NCI-H82 treated with DMSO at 0.1 percent for 48 hours (cell line): ENCODE results near the gene NDRG4.

Source experiments
- DNase-seq: peaks from one replicate; lab custom pipeline; 2025; ENCODE audit not compliant: unreplicated experiment; lab: John Stamatoyannopoulos, UW

Gene NDRG4

DNA sequence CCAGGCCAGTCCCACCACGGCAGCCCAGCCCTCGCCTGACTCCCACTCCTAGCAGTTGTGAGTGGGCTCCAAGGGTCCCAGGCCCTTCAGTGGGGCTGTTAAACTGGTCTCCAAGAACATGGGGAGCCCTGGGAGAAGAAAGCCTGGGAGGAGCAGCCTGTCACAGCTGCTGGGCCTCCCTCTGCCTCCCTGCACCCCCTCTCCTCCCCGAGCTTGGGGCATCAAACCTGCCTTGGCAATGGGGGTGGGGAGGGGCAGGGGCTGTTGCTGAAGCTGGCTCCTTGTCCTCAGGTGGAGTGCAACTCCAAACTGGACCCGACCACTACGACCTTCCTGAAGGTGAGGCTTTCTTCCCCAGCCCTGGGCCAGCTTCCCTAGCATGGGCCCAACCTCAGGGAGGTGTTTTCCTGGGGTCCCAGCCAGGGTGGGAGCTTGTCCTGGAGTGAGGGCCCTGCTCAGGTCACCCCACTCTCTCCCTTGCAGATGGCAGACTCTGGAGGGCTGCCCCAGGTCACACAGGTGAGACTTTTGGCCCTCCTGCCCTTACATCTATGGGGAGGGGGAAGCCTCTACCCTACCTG is 8.8 kb downstream of the NDRG4 start:
- no peak for DNase-seq

DNA sequence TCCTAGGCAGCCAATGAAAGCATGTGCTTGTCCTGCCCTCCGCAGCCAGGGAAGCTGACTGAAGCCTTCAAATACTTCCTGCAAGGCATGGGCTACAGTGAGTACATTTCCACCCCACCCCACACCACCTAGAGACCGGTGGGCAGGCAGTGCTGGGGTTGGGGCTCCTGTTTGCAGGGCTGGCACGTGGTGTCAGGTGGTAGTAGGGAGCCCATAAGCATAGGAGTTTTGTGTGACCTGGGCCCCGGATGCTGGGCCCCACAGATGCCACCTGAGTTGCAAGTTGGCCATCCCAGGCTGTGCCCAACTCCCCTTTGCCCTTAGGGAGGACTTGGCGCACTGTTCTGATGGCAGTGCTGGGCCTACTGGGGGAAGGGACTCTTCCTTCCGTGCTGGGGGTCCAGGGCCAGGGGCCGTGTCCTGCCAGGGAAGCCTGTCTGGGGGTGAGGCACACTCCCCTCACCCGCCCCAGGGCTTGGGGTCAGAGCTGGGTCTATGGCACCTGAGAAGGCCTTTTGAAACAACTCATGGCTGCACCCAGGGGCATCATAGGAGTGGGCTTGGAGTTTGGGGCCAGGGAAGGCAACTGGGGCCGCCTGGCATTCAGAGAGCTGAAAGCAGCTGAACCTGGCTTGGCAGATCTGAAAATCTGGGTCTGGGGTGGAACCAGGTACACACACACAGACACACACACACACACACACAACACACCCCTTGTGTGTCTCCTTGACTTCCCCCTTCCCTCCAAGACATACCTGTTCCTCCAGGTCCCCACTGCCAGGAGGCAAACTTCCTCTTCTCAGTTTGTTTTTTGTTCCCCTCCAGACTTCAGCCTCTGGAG is 9.5 kb downstream of the NDRG4 start:
- DNase-seq = no peak

DNA sequence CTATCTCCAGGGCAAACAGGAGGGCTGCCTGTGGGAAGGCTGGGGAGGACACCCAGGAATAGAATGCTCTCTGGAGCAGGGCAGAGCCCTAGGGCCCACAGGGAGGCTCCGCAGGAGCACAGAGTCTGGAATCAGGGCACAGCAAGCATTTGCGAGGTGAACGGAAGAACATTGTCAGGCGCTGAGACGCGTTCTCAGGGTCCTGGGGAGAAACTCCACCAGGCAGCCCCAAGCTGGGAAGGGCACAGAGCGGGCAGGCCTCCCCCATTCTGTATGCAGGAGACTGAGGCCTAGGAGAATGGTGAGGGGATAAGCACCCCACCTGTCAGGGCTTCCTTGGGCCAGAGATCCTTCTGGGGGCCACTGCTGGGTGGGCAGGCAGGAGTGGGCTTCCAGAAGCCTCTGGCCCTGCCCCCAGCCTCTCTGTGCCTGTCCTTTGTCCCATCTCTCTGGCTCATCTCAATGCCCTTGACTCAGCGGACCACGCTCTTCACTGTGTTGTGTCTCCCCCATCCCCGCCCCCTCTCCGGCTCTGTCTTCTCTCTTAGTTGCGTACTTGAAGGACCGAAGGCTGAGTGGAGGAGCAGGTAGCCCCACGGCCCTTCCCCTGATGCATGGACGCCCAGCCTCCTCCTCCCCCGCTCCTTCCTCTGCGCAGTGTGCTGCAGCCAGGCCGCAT is 10.3 kb downstream of the NDRG4 start:
- DNase-seq = no peak

DNA sequence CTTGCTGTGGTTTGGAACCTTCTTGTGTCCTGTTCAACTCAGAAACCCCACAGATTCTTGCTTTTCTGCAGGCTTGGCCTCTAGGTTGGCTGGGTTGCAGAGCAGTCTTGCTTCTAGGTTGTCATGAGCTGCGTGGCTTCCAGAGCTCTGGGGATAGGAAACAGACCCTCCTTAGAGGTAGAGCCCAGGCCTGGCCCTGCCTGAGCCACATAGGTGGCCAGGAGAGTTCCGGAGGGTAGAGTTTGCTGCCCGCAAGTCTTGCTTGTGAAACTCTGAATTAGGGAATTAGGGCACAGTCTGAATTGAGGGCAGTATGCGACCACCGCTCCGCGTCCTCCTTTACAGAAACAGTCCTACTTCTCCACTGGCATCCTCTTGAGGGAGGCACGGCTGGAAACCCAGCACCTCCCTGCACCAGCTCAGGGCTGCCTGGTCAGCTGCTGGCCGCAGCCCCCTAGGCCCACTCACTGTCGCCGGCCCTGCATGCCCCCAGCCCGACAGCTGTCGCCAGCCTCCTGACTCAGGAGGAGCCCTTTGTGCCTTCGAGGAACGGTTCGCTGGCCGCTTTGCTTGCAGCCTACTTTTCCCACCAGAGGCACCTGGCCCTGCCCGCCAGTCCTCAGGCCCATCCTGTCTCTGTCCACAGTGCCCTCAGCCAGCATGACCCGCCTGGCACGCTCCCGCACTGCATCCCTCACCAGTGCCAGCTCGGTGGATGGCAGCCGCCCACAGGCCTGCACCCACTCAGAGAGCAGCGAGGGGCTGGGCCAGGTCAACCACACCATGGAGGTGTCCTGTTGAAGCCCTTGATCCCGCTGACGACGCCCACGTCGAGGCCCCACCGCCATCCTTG is 11.1 kb downstream of the NDRG4 start:
- DNase-seq = no peak

DNA sequence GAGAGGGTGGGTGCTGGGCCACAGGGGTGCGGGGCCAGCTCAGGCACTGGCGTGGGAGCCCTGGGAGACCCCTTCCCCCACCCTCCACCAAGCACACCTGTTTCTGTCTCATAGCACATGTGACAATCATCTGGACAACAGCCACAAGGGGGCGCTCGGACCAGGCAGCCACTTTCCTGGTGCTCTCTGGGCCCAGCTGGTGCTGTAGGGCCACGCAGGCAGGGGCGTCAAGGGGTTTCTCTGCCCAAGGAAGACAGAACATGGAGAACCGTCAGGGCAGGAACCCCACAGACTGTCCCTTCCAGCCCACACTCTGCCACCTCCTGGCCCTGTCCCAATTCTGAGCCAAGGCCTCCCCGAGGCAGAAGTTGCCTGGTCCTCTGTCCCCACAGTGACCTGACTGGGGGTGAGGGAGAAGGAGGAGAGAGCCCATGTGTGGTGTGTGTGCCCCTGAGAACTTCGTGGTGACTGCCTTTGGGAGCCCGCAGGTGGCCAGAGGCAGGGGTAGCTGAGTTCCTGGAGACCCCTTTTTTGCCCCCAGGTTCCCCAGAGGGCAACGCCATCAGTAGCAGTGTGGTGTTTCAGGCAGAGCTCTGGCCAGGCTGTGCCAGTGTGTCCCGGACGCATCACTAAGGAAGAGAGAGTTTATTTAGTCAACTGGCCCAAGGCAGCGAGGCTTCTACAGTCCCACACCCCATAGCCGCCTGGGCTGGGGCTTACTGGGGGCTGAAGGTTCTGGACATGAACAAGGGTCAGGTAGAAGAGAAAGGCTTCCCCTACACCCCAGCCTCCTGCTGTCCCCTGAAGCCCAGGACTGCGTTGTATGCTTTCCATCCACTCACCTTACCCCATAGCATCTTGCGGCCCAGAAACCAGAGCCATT is 12.2 kb downstream of the NDRG4 start:
- peak; percentile 62 for DNase-seq

DNA sequence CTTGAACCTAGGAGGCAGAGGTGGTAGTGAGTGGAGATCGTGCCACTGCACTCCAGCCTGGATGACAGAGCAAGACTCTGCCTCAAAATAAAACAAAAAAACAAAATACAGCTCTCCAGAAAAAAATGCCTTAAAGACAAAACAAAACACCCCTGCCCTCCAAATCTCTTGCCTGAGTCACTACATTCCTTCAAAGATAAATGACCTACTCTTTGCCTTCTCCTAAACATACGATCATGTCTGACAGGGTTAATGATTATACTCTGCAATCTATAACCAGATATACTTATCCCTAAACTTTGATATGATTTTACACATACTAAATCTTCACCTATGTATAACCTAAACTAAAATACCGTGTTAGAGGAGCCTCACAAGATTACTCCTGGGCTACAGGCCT is 13.9 kb downstream of the NDRG4 start:
- no peak for DNase-seq

DNA sequence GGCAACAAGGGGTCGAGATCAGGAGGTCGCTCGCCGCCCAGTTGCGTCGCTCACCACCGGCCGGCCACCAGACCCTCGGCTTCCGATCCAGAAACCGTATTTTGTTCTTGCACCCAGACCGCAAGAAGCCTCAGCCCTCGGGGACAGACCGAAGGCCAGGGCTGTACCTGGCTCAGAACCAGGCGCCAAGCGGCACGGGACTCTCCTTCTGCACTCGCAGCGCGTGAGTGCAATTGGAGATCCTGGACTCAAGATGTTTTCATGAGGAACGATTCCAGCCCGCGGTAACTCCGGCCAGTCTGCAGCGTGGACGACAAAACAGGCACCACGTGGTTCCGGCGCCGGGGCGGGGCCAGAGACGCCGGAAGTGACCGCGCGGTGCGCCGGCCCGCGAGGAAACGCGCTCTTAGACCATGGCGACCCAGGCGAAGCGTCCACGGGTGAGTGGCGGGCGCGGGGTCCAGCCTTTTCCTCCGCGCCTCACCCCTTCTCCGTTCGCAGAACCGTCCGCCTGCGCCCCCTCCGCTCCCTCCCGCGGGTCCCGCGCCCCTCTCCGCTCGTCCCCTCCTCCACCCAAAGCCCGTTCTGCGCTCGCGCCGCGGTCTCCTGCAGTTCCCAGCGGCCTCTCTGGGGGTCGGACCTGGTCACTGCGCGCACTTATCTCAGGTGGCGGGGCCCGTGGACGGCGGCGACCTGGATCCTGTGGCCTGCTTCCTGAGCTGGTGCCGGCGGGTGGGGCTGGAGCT is 15.4 kb downstream of the NDRG4 start, which contains the start of gene SETD6:
Gene SETD6, plus strand, starts transcription at position 393 of the 746 bp plus-strand sequence. Its CDS starts 21 bp downstream, at position 414.
- peak; percentile 66 for DNase-seq

DNA sequence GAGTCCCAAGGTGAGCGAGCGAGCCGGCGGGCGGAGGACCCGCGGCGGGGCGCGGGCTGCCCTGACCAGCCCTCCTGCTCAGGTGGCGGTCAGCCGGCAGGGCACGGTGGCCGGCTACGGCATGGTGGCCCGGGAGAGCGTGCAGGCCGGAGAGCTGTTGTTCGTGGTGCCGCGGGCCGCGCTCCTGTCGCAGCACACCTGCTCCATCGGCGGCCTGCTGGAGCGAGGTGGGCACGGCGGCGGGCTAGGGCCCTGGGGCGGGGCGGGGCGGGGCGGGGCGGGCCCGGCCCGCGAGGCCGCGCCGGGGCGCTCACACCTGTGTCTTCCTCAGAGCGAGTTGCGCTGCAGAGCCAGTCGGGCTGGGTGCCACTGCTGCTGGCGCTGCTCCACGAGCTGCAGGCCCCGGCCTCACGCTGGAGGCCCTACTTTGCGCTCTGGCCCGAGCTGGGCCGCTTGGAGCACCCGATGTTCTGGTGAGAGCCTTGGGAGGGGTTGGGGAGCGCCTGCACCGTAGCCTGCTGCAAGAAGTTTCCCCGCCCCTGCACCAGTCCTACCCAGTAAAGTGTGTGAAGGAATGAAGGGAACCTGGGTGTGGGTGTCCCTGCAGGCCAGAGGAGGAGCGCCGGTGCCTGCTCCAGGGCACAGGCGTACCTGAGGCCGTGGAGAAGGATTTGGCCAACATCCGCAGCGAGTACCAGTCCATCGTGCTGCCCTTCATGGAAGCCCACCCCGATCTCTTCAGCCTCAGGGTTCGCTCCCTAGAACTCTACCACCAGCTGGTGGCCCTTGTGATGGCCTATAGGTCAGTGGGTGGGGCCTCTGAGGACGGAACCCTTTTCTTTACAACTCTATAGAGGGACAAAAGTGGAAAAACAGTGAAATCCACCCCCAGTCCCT is 16.2 kb downstream of the NDRG4 start:
- no peak for DNase-seq

DNA sequence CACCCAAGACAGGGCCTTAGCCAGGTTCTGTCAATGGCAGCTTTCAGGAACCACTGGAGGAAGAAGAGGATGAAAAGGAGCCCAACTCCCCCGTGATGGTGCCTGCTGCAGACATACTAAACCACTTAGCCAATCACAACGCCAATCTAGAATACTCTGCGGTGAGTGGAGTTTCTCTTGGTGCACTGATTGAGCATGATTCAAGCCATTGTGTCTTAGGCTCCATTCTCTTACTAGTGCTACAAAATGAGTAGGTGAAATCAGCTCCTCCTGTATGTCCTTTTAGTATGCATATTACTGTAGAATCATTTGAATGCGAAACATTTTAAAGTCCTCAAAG is 16.8 kb downstream of the NDRG4 start:
- no peak for DNase-seq

DNA sequence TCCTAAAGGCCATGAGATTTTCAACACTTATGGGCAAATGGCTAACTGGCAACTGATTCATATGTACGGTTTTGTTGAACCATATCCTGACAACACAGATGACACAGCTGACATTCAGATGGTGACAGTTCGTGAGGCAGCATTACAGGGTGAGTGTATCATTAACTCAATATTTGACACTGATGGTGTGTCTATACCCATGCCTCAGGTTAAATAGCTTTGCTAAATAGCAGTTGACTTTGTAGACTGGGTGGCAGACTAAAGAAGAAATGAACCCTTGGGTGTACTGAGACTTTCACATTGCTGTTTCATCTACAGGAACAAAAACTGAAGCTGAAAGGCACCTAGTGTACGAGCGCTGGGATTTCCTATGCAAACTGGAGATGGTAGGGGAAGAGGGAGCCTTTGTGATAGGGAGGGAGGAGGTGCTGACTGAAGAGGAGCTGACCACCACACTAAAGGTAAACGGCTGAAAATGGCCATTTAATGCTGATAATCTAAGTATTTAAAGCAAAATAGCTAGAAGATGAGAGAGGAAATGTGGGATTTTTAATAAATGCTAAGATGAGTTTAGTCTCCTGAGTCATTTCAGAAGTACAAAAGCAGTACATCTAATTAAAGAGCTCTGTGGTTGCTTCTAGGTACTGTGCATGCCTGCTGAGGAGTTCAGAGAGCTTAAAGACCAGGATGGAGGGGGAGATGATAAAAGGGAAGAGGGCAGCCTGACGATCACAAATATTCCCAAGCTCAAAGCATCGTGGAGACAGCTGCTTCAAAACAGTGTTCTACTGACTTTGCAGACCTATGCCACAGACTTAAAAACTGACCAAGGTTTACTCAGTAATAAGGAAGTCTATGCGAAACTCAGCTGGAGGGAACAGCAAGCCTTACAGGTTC is 18.4 kb downstream of the NDRG4 start:
- DNase-seq = no peak

DNA sequence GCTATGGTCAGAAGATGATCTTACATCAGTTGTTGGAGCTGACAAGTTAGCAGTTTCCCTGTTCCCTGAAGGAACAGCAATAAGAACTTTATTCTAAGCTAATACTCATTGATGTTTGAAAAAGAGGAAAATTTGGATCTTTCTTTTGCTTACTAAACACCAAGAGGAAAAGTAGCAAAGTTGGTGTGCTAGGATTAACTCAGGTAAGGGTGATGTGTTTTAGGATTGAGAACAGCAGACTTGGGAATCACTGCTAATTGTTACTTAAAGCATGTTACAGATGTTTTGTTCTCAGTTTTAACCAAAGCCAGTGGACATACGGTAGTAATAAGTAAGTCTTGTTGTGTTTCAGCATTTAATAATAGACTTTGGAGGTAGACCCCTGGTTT is 19.0 kb downstream of the NDRG4 start:
- DNase-seq = no peak

DNA sequence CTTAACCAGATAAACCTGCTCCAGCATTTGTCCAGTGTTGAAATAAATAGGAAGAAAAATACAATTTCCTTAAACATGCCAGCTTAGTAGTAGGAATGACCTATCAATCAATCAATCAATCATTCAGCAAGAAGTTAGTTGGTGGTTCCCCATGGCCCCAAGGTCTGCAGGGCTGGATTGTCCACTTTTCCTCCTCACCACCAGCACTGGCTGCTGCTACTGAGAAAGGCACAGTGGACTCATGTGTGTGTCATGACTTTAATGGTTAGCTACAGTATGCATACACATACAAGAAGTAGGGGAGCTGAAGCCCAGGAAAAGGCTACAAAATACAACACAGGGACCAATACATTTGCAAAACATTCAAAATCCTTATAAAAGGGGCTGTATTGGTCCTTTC is 19.8 kb downstream of the NDRG4 start:
- DNase-seq = no peak

DNA sequence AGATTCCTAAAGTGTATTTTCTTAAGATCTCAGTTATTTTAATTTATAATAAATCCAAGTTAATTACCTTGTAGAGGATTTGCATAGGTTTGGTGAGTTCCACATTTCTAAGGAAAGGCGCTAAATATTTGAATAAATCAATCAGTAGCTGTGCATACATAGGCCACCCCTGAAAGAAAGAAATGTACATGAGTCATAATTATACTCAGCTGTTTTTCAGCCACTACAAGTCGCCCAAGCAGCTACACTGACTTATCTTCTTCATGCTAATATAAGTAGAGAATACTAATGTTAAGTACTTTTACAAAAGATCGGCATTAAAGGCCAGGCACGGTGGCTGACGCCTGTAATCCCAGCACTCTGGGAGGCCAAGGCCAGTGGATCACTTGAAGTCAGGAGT is 30.2 kb downstream of the NDRG4 start:
- DNase-seq = no peak

DNA sequence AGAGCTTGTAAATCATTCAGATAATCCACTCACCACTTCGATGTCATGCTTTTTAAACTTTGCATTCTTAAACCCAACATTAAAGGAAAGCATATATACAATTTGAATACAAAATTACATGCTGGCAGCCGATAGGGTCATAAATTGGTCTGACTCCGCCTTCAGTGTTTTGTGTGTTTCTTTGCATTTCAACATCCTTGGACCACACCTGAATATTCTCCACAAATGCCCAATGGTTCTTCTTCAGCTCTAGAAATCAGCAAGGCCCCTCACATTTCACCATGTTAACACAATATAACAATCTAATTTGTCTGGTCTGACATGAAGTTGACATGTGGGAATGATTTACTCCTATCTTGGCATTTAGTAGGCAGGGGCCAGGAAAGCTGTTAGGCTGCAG is 32.5 kb downstream of the NDRG4 start:
- no peak for DNase-seq

DNA sequence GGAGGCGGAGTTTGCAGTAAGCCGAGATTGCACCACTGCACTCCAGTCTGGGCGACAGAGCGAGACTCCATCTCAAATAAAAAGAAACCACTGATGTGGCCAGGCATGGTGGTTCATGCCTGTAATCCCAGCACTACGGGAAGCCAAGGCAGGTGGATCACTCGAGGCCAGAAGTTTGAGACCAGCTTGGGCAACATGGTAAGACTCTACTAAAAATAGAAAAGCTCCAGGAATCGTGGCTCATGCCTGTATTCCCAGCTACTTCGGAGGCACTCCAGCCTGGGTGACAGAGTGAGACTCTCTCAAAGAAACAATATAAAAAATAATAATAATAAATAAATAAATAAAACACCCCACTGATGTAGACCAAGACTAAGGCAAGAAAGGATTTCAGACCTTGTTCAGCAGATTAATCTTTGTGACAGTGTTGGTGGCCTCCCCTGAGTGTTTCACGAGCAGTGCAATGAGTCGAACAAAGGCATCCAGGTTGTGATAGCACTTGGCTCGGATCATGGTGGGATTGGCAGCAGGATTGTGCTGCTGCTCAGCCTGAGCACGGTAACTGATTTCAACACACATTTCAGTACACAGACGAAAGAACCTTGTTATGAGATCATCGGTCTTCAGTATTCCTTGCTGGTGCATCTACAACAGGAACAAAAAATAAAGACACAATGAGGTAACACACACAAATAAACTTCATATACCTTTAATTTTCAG is 34.0 kb downstream of the NDRG4 start:
- DNase-seq = no peak

DNA sequence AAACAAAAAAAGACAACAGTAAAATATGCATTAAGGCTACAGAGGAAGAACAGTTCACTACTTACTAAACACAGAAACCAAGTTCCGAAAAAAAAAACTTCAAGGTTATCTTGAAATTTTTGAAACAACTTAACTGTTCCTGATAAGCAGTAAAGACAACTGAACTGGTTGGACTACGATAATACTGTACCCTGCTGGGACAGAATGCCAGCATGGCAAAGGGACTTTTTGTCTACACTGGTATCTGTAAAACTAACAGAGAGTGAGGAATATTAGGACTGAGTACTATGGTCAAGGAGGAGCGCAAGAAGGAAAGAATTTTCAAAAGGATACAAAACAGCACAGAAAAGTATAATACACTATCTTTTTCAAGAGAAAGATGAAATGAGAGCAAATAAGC is 35.2 kb downstream of the NDRG4 start:
- no peak for DNase-seq

DNA sequence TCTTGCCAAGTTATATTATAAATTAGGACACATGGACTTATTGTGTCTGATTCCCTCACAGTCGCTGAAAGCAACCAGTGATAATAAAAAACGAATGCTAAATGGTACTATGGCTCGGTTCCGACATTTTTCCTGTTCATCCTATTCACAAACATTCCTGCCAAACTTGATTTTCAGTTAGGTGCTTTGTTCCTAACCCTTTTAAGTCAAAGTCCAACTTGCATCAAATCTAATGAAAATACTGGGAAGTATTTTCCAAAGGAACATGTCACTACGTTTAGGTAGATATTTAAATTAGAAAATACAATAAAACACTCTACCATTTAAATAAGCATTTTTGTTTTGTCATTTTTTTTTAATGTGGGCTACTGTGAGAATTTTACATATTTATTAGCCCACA is 36.3 kb downstream of the NDRG4 start:
- no peak for DNase-seq
